ENCODE measurements around the gene TNC.

Gene TNC

DNA sequence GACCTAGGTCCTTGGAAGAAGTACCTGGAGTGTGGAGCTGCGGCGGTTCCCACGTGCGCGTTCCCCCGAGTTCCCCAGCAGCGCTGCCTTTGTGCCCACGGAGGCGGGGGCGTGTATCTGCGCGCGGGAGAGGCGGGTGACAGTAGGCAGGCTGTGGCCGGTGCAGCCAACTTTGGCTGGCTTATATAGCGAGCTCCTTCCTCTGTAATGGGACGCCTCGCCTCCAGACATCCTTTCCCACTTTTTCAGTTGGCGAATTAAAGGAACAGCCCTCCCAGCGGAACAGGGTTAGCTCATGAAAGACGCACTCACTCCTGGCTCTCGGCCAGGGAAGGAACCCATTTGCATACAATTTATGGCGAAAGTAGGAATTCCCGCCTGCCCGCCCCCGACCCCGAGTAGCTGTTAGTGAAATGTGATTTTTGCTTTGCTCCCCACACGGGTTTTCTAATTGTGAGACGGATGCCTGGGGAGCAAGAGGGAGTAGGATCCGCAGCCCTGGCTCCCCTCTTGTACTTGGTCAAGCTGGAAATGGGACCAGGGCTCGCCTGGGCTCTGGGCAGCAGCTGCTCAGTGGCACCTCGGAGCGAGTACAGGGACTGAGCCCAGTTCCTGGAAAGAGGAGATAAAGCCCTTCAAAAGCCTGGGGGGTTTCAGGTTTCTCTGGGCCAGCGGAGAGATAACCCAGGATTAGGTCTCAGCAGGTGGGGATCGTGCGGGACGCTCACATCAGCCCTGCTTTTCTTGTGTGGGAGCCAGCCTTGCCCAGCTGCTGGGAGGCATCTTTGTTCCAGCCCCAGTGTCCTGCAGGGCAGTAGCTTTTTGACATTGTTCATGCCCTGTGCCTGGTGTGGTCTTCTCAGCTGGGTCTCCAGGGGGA, at the start of gene TNC:
TNC (minus strand) TSS at position 159 of the 880 bp plus-strand sequence. CDS start 27,139 bp downstream, outside the sequence.
- peak; percentile 98 for DNase-seq

DNA sequence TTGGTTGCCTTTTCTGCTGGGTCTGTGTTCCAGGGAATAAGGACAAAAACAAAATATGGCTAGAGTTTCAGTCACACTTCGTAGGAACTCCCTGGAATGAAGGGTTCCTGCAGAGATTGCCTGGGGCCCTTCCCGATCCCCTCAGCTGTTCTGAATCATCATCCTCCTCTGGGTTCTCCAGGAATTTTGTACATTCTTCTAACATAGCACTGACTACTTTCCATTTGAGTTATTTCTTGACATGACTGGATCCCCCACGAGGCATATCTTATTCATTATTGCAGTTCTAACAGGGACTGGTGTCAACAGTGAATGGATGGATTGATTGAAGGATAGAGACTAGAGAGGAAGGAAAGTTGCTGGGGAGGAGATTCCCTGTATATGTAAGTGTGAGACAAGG, 49.2 kb upstream of the TNC start:
- DNase-seq = peak; percentile 96

DNA sequence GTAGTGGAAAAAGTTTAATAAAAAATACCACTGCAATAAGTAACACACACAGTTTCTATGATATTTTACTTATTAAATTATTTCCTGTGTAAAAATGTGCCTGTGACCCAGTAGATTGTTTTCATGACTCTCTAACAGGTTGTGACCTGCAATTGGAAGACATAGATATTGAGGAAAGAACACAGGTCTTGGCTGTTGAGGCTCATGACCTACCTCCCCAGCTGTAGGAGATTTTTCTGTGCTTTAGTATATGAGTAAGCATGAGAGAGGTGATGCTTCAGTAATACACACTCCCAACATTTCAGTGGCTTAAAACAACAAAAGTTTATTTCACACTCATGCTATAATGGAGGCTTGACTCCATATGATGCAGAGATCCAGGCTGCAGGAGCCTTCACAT, 47.3 kb upstream of the TNC start:
- DNase-seq = no peak

DNA sequence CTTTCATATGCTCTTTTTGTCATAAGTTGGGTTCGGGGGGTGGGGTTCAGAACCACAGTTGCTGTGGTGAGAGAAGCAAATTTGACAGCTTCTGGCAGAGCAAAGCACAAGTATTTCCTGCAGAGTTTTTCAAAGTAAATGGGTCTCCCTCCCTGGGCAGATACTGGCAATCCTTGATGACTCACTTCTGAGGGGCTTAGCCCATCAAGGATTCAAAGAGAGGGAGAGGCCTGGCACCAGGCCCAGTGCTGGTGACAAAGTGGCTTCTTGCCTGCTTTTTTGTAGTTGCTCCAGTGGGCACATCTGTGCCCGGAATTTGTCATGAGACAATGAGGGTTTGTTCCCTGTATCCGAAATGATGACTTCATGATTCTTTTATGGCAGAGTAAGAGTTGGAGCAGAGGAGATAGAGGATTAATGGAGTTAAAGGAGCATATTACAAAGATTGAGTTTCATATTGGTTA, 46.6 kb upstream of the TNC start:
- DNase-seq = peak; percentile 82

DNA sequence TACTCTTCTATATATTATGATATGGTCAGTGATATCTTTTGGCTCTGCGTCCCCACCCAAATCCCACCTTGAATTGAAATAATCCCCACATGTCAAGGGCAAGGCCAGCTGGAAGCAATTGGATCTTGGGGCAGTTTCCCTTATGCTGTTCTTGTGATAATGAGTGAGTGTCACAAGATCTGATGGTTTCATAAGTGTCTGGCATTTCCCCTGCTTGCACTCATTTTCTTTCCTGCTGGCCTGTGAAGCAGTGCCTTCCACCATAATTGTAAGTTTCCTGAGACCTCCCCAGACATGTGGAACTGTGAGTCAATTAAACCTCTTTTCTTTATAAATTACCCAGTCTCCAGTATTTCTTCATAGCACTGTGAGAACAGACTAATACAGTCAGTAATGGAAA, 45.0 kb upstream of the TNC start:
- DNase-seq = peak; percentile 22

DNA sequence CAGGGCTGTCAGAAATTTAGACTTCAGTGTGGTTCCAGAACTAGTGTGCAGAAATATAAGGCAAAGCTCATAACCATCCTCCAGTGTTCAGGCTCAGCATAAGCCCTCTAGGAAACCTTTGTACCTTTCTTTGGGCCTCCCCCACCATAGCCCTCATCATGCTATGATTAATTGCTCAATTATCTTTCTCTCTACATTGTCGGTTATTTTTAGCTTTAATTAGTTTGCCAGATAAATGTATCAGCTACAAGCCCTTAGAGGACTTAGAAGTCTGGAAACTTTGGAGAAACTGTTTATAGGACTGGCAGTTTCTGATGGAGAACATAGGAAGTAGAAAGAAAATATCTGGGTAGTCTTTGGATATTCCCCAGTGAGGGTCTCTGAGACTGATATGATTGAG, 43.5 kb upstream of the TNC start:
- DNase-seq = peak; percentile 52

DNA sequence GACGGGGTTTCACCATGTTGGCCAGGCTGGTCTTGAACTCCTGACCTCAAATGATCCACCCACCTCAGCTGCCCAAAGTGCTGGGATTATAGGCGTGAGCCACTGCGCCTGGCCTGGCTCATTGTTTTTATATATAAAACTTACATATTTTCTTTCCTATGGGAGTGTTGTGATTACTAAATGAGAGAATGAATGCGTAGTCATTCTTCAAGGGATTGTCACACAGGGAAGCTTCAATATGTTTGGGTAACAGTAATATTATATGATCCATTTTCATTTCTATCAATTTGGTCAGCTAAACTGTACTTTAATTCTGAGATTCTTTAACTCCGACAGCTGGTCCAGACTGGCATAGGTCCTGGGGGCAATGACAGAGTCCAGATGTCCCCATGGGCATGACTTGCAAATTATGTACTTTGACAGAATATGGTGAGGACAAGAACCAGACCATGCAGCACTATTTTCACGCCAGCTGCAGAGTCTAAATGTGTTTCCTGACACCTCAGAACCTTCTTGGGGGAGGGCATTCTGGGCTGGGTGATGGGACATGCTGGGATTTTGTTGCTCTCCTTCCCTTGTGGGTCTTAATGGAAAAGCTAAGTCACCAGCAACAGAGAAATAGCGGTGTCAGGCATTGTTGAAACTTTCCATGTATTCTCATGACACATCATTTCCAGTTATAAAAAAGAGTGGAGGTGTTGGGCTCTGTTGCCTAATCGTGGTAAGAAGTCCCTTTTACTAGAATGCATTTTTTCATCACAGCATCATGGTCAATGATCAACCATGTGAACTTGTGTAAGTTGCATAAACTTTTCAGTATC, 40.9 kb upstream of the TNC start:
- peak; percentile 89 for DNase-seq

DNA sequence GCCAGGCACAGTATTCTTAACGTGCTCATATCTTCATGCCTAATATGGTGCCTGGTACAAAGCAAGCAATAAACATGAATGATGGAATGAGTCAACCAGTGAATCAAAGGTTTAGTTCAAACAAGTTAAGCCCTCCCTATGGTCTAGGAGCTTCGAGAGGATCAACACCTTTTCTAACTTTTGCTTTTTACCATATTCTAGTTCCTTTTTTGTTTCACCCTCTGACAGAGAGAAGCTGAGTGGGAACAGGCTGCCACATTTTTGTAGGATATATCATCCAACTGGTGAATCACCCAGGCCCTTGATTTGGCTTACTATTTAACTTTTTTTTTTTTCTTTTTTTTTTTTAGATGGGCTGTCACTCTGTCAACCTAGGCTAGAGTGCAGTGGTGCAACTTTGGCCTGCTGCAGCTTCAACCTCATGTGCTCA, 39.3 kb upstream of the TNC start:
- peak; percentile 94 for DNase-seq

DNA sequence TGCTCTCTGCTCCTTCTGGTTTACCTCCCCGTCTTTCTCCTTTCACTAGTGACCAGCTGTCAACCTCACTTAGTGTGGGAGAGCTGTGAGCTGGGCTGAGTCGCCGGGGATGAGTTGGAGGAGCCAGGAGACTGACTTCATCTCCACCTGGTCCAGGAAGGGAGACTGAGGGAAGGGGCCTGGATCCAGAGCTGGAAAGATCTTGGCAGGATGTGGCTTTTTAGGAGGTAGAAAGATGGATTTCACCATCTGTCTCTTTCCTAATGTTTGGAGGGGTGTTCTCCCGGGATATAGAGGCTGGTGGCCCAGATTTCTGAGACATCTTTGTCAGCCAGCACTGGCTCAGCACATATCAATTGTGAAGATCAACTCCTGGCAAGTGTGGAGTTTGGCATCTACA, 37.1 kb upstream of the TNC start:
- DNase-seq = no peak

DNA sequence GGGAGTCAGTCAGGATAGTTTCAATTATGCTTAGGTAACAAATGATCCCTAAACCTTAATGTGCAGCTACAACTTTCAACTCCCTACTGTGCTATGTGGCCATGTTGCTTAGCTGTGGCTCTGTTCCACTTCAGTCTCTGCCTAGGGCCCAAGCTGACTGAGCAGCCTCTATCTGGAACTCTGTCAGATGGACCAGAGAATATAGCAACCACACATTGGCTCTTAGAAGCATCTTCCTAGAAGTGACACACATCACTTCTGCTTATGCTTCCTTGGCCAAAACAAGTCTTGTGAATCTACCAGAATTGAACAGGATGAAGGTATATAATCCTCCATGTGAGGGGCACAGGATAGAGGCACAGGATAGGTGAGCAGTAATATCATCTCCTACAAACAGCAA, 36.7 kb upstream of the TNC start:
- DNase-seq = no peak

DNA sequence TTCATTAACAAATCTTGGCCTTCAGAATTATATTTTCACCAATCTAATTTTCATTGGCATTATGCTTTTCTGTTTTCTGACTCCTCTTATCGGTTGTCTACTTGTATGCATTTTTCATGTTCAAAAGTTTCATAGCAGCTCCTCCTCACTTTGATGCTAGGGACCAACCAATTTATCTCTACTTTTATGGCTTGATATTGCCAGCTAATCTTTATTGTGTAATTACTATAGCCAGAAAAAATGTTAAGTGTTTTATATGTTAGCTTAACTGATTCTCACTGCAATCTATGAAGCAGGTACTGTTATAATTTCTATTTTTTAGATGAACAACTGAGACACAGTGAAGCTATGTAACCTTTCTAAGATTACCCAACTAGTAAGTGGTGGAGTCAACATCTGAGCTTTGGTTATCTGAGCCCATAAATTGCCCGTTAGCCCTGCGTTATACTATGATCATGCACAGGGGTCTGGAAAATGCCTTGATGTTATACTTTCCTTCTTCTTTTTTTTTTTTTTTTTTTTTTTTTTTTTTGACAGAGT, 34.4 kb upstream of the TNC start:
- no peak for DNase-seq

DNA sequence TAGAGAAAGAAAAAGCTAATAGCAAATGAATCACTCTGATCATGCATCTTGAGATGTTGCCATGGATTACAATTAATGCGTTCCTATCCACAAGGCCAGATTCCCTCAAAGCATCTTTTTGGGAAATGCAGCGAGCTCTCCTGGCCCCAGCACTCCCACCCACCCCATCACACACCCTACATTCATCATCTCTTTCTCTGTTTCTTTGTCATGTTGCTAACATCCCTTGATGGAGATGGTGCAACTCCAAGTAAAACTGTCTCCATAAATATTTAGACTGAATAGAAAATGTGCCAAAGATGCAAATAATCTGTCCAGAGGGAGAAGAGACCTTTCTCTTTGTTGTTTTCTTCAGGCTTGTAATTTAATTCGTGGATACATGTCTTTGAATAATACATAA, 30.8 kb upstream of the TNC start:
- no peak for DNase-seq

DNA sequence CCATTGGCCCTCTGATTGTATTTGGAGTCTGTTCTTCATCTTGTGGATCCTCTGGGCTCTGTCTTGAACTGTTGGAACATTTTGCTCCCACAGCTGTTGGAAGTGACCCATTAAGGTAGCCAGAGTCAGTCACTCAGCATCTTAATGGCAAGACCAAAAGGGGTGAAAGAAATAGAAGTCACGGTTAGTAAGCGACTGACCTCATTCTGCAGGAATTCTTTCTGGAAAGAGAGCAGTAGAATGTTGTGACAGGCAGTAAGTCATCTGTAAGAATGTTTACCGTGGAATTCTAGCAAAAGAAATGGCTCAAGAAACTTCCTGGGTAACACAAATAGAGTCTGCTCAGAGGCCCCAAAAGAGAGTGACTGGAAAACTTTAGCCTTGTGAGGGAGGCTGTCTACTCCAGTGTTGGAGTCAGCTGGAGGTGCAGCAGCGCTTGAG, 28.6 kb upstream of the TNC start:
- peak; percentile 96 for DNase-seq

DNA sequence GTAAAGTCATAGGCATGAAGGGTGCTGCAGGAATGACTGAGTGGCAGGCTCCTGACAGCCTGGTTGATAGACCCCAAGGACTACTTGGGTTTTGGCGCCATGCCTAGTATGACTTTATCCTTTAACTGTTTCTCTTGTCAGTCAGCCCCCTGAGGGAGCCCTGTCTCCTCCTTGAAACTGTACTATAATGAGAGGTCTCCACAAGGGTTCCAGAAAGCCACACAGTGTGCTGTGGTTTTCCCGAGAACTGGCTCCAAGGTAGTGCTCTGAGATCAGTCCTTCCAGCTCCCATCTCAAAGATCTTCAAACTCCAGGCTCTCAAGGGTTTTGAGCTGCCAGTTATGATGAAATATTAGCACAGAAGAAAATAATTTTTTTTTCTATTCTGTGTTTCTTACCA, 26.7 kb upstream of the TNC start:
- peak; percentile 82 for DNase-seq

DNA sequence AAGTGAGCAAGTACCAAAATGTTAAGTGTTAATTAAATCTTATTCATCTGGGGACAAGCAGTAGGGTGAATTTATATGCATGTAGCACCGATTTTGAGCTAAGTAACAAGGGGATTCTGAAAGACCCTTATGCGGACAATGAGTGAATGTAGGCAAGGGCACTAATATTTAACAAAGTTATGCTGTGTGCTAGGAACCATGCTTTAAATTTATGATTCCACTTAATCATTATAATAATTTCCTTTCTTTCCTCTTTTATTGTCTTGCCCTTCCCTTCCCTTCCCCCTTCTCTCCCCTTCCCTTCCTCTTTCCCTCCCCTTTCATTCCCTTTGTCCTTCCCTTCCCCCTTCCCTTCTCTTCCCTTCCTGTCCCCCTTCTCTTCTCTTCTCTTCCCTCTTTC, 25.7 kb upstream of the TNC start:
- no peak for DNase-seq

DNA sequence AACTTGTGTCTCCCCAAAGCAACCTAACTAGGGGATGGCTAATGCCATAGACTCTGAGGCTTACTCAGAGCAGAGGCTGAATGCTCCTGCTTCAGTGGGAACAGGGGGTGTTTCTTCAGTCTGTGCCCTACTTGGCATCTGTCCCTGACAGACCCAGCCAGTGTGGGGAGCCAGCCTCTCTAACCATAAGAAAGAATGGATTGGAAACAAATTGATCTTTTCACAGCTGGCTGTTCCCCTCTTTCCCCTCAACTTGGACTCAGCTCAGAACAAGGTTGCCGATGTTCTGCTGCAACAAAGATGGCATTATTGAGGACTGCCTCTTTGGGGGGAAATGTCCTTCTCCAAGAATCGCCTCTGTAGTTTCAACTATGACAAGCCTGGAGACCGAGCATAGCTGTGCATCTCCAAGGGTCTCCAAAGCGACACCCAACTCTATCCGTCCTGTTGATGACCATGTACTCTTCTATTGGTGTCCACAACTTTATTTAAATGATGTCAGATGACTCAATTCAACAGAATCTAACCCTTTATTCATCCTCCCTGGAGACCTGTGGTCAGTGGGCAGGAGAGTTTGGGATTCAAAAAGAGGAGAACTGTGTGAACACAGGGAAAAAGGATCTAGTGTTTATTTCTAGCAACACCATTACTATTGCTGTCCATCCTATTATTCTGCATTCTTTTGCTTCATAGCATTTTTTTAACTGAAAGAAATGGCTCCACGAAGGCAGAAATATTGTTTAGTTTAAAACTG, 24.7 kb upstream of the TNC start:
- DNase-seq = peak; percentile 83

DNA sequence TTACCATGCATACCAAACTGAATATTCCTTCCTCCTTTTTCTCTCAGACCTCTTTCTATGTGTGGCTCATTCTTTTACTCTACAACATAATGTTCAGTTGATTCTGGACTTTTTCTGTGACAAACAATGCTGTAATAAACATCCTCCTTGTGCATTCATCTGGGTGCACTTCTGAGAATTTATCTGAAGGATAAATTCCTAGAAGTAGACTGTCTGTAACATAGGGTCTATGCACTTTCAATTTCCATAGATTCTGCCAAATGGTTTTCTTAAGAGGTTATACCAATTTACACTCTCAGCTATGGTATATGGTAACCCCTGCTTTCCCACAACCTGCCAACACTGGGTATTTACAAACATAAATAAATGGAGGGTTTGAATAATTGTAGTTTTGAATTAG, 24.1 kb upstream of the TNC start:
- no peak for DNase-seq

DNA sequence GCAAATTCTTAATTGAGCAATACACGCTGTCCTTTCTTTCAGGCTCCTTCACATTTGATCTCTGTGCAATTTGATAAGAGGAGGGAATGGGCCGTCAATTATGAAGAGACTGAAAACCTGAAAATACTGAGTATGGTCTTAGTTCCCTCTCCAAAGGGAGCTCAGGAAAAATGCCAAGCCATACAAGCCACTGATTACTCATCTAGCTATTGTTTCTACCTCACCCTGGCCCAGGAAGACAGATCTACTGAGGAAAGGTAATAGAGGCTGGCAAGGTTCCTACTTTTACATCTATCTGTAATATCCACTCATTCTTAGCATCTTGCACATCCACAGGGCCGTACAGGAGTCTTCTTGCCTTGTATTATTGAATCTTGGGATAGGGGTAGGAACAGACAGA, 23.7 kb upstream of the TNC start:
- DNase-seq = no peak

DNA sequence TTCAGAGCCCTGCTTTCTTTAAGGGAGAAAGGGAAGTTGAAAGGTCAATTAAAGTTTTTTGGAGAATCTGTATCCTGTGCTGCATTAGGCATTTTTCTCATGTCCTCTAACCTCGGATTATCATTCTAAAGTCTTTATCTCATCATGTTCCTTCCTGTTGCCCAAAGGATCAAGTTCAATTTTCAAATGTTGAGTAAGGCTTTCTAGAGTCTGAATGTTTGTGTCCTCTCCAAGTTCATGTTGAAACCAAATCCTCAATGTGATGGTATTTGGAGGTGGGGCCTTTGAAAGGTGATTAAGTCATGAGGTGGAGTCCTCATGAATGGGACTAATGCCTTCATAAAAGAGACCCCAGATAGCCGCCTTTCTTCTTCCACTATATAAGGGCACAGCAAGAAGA, 20.2 kb upstream of the TNC start:
- DNase-seq = peak; percentile 32

DNA sequence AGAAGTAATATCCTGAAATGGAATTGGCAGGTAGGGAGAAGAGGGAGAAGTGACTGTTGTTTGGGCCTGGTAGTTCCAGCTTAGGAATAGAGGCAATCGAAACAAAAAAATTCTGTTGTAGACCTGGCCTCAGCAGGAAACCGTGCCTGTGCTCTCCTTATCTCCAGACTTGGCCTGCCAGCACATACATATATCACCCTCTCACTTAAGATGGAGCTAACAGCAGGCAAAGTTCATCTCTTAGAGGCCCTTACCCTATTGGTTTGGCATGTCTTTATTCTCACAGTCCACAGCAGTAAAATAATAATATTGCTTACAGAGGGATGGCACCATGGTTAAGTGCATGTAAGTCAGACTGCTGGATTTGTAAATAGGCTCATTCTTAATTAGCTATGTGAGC, 19.6 kb upstream of the TNC start:
- DNase-seq = no peak

DNA sequence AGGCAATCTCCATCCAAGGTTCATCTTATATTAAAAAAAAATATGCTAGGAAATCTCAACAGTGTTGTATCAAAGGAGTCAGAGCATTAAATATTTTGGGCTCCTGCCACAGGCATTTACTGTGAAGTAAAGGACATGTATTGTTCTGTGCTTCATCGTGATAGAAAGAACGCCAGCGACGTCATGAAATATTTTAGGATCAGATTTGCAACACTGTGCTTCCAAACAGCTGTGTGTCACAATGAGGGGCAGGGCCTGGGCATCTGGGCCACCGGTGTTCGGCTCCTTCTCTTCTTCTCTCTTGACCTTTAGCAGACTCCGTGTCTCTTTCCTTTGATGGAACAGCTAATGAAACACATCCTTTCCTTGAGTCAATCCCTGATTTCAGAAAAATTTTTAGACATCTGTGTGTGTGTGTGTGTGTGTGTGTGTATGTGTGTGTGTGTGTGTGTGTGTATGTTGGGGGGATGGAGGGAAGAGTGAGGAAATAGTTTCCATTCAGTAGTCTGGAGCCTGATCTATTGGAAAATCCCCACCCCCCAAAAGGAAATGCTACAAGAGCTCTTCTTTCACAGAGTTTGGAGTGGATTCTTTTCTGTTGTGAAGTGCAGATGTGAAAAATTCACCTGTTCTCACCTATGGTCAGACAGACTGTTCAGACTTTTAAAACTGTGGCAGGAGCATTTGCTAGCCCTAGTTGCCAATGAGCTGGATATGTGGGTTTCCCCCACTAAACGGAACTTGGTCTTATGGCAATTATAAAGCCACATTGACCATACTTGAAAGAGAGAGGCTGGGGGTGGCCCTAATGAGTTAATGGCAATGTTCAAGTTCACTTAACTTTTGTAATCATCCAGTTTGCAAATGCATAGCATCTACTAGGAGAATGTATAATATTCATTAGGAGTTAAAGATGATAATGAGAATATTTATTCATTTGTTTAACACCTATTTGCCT, 18.1 kb upstream of the TNC start:
- peak; percentile 87 for DNase-seq

DNA sequence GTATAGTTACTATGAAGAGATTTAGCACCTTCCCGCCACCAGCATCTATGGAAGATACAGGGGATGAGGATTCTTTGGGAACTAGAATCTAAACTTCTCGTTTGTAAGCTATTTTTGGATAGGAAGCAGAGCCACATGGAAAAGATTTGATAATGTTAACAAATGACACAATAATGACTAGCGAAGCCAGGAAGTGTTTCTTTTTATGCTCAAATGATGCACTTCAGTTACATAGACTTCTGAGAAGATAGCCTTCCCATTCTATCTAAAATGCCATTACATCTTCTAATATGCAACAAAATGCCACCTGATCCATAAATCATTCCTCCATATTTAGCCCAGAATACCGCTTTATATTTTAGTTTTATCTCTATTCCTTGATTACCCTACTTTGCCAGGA, 17.0 kb upstream of the TNC start:
- DNase-seq = peak; percentile 71

Measured in fibroblast of skin of right quadriceps (primary cell).